ENCODE data around the gene HECW1. TPM values are rescaled to one million over a fixed set of nuclear protein-coding genes. Genes with fewer than 3 reads are reported as not detected.

HECW1 gene
- total and polyA plus RNA-seq, 2 donors (not counting 1 experiment from before 2014, with no cell fraction given) = not detected

DNA sequence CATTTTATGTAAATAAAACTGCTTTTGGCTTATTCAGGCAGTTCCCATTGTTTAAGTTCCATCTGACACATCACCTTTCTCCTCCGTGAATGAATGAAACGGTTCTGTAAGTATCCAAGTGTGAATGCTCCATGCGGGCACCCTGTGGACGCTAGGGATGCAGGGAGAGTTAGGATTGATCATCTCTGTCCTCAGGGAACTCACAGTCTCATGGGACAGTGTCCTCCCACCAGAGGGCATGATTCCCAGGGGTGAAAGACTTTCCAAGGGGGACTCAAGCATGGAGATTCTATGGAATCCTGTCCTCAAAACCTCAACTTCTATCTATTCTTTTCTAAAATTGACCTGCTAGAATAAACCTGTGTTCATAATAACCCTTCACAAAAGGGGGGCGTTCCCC is 98.8 kb downstream of the HECW1 start:
- Histone ChIP-seq H3K9me3 (ENCODE audit: control extremely low read depth in 1 of 3, control insufficient read depth in 2 of 3, insufficient read depth in 1 of 3, low read length in 2 of 3) (no peaks in the 10 kb centered on the region), H3K9ac (ENCODE audit: low read length) (no peak overlapping the region), H3K4me1 (ENCODE audit: control insufficient read depth in 2 of 2, insufficient read depth in 2 of 2, low read length in 2 of 2) (no peaks in the 10 kb centered on the region), H3K27me3 (replicated peaks in 1 of 4; ENCODE audit: control extremely low read depth in 1 of 4, control insufficient read depth in 3 of 4, insufficient read depth in 4 of 4, low read length in 3 of 4) (peaks cover 0 to 2% (median 0%) of the 10 kb centered on the region in 4 experiments), H3K4me2 (replicated peaks; ENCODE audit: low read depth, low read length, poor library complexity, severe bottlenecking) (no peak overlapping the region), H3K79me2 (ENCODE audit: control insufficient read depth, insufficient read depth, low read length) (no peaks in the 10 kb centered on the region), H4K20me1 (ENCODE audit: control insufficient read depth, insufficient read depth, low read length, poor library complexity, severe bottlenecking) (no peaks in the 10 kb centered on the region), H3K27ac (ENCODE audit: low read length in 2 of 2) (no peak overlapping the region), H3K4me3 (ENCODE audit: control extremely low read depth in 1 of 5, extremely low read depth in 1 of 5, insufficient read depth in 1 of 5, low read depth in 2 of 5, low read length in 4 of 5) (no peak overlapping the region), H3K36me3 (replicated peaks in 1 of 2; ENCODE audit: control extremely low read depth in 1 of 2, control insufficient read depth in 1 of 2, extremely low read depth in 1 of 2, insufficient read depth in 2 of 2, low read length in 1 of 2) (no peaks in the 10 kb centered on the region), H2AFZ (ENCODE audit: insufficient read depth, low read depth, low read length, poor library complexity, severe bottlenecking) (no peak overlapping the region)
- Mint-ChIP-seq H3K9me3 (ENCODE audit: insufficient read depth) (no peaks in the 10 kb centered on the region), H3K27ac (no peak overlapping the region), H3K27me3 (peaks cover 14% of the 10 kb centered on the region), H3K4me3 (no peak overlapping the region), H3K4me1 (no peaks in the 10 kb centered on the region)
- TF ChIP-seq, protein P1, sequence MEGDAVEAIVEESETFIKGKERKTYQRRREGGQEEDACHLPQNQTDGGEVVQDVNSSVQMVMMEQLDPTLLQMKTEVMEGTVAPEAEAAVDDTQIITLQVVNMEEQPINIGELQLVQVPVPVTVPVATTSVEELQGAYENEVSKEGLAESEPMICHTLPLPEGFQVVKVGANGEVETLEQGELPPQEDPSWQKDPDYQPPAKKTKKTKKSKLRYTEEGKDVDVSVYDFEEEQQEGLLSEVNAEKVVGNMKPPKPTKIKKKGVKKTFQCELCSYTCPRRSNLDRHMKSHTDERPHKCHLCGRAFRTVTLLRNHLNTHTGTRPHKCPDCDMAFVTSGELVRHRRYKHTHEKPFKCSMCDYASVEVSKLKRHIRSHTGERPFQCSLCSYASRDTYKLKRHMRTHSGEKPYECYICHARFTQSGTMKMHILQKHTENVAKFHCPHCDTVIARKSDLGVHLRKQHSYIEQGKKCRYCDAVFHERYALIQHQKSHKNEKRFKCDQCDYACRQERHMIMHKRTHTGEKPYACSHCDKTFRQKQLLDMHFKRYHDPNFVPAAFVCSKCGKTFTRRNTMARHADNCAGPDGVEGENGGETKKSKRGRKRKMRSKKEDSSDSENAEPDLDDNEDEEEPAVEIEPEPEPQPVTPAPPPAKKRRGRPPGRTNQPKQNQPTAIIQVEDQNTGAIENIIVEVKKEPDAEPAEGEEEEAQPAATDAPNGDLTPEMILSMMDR (IDR thresholded peaks at IDR 0.05) = no peak
- TF ChIP-seq EZH2 (IDR thresholded peaks at IDR 0.05; ENCODE audit: borderline replicate concordance, insufficient read depth, low read depth, low read length, poor library complexity, severe bottlenecking) = no peak
- WGBS (ENCODE audit: insufficient coverage) = no CpG with 5 or more reads among the region's 5 CpGs
- DNase-seq = no peak
- intact Hi-C loops (cut with micrococcal nuclease) = no loop called here
- POLR2A ChIA-PET = no interaction called here
- no peak for ATAC-seq (ENCODE audit: low read depth)
- CTCF ChIA-PET = no interaction called here

DNA sequence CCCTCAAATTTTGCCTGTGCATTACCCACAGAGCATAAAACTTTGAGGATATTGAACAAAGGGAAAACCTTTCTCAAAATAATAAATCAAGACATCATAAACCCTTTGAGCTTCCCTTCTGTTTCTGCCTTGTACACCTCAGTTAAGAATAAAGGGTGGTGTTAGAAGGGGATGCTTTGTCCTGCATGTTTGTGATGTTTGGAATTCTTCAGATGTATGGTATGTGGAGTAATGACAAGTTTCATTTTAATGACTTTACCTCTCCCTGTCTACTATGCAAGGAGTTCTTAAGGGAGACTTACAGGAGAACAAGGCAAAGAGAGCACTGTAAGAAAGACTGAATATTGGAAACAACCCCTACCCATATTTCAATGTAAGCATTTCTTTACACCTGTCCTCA is 99.2 kb downstream of the HECW1 start:
- no peak overlapping the region for H3K4me3 Mint-ChIP-seq
- H3K27me3 ChIP-seq (replicated peaks in 1 of 4; ENCODE audit: control extremely low read depth in 1 of 4, control insufficient read depth in 3 of 4, insufficient read depth in 4 of 4, low read length in 3 of 4) = peaks cover 0 to 4% (median 0%) of the 10 kb centered on the region in 4 experiments
- no peaks in the 10 kb centered on the region for H3K9me3 Mint-ChIP-seq (ENCODE audit: insufficient read depth)
- H3K27ac ChIP-seq (ENCODE audit: low read length in 2 of 2) = no peak overlapping the region
- H3K9ac ChIP-seq (ENCODE audit: low read length) = no peak overlapping the region
- H3K9me3 ChIP-seq (ENCODE audit: control extremely low read depth in 1 of 3, control insufficient read depth in 2 of 3, insufficient read depth in 1 of 3, low read length in 2 of 3) = no peaks in the 10 kb centered on the region
- no peak overlapping the region for H3K27ac Mint-ChIP-seq
- no peak for DNase-seq
- no peaks in the 10 kb centered on the region for H3K36me3 ChIP-seq (replicated peaks in 1 of 2; ENCODE audit: control extremely low read depth in 1 of 2, control insufficient read depth in 1 of 2, extremely low read depth in 1 of 2, insufficient read depth in 2 of 2, low read length in 1 of 2)
- TF ChIP-seq, protein P1 (IDR thresholded peaks at IDR 0.05) = no peak
- no peak for TF ChIP-seq EZH2 (IDR thresholded peaks at IDR 0.05; ENCODE audit: borderline replicate concordance, insufficient read depth, low read depth, low read length, poor library complexity, severe bottlenecking)
- intact Hi-C loops (cut with micrococcal nuclease) = no loop called here
- ChIA-PET POLR2A (no interaction called here), CTCF (no interaction called here)
- H3K4me1 Mint-ChIP-seq = no peaks in the 10 kb centered on the region
- no peaks in the 10 kb centered on the region for H4K20me1 ChIP-seq (ENCODE audit: control insufficient read depth, insufficient read depth, low read length, poor library complexity, severe bottlenecking)
- H3K79me2 ChIP-seq (ENCODE audit: control insufficient read depth, insufficient read depth, low read length) = no peaks in the 10 kb centered on the region
- ATAC-seq (ENCODE audit: low read depth) = no peak
- no peaks in the 10 kb centered on the region for H3K4me1 ChIP-seq (ENCODE audit: control insufficient read depth in 2 of 2, insufficient read depth in 2 of 2, low read length in 2 of 2)
- no peak overlapping the region for H3K4me3 ChIP-seq (ENCODE audit: control extremely low read depth in 1 of 5, extremely low read depth in 1 of 5, insufficient read depth in 1 of 5, low read depth in 2 of 5, low read length in 4 of 5)
- H2AFZ ChIP-seq (ENCODE audit: insufficient read depth, low read depth, low read length, poor library complexity, severe bottlenecking) = no peak overlapping the region
- H3K4me2 ChIP-seq (replicated peaks; ENCODE audit: low read depth, low read length, poor library complexity, severe bottlenecking) = no peak overlapping the region
- peaks cover 14% of the 10 kb centered on the region for H3K27me3 Mint-ChIP-seq

Data from B cell (primary cell).